HG03565 (cell line): ENCODE results near the gene FAM167B.
"Not testable (repeated sequence)": the region's sequence is repeated elsewhere in the genome, so short reads cannot be mapped to it uniquely, and the experiment has no call there.

Source experiments
- ATAC-seq: cut with Tn5 transposase; IDR thresholded peaks from one replicate; pipeline ENCODE4 v1.9.1; 2021; ENCODE audit warnings: mild to moderate bottlenecking, moderate library complexity; ENCODE audit not compliant: unreplicated experiment

Gene FAM167B

DNA sequence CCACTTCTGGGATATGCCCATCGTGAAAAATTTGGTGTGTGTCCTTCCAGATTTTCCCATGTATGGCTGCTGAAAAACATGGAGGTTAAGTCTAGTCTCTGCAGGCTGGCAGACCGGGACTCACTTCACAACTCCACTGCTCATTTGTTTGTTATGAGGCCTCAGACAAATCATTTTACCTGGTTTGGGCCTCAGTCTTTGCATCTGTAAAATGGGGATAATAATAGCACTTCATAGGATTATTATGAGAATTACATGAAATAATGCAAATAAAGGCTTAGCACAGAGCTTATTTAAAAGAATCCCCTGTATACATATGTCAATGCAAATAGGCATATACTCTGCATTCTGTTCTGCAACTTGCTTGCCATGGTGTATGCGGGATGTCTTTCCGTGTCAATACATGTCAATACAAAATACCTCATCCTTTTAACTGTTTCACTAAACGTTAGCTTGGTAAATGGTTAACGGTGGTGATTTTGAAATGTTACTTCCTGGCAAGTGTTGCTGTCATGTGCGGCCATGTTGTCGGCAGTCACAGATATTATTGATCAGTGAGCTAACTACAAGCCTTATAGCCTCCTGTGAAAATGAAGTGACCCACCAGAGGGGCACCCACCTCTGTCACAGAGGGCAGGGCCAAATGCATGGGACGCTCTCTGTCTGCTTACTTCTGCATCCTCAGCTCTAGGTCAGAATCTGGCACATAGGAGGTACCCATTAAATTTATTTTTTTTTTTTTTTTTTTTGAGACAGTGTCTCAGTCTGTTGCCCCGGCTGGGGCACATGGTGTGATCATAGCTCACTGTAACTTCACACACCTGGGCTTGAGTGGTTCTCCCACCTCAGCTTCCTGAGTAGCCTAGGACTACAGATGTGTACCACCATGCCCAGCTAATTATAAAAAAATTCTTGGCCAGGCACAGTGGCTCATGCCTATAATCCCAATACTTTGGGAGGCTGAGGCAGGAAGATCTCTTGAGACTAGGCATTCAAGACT is 8.3 kb downstream of the FAM167B start:
- ATAC-seq = no peak

DNA sequence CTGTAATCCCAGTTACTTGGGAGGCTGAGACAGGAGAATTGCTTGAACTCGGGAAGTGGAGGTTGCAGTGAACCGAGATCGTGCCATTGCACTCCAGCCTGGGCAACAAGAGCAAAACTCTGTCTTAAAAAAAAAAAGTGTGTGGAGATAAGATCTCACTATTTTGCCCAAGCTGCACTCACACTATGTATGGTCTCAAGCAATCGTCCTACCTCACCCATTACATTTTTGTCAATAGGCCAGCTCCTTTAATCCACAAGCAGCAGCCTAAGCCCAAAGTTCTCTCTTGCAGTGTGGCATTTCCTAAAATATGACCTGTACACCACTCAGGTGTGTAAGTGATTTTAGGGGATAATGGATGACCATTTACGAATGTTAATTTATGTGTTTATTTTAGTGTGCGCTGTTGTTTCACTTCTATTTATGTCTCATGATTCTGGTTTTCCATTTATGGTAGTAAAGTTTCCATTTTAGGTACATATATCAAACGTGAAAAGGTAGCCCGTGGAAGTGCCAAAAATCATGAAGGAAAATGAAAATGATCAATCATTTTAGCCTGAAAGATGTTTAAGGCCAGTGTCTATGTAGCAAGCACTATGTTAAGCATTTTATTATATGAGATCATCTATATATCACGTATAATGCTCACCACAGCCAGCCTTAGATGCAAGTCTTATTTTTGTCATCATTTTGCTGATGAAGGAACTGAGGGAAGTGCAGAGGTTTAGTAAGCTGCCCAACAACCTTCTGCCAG is 9.6 kb downstream of the FAM167B start:
- no peak for ATAC-seq

DNA sequence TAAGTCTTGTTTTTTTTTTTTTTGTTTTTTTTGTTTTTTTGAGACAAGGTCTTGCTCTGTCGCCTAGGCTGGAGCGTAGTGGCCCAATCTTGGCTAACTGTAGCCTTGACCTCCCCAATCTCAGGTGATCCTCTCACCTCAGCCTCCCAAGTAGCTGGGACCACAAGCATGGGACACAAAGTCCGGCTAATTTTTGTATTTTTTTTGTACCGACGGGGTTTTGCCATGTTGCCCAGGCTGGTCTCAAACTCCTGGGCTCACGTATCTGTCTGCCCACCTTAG is 10.1 kb downstream of the FAM167B start:
- no peak for ATAC-seq

DNA sequence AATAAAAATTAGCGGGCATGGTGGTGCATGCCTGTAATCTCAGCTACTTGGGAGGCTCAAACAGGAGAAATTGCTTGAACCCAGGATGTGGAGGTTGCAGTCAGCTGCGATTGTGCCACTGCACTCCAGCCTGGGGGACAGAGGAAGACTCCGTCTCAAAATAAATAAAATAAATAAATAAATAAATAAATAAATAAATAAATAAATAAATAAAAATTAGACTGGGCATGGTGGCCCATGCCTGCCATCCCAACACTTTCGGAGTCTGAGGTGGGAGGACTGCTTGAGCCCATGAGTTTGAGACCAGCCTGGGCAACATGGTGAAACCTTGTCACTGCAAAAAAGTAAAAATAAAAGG is 16.2 kb downstream of the FAM167B start:
- ATAC-seq = not testable (repeated sequence)

DNA sequence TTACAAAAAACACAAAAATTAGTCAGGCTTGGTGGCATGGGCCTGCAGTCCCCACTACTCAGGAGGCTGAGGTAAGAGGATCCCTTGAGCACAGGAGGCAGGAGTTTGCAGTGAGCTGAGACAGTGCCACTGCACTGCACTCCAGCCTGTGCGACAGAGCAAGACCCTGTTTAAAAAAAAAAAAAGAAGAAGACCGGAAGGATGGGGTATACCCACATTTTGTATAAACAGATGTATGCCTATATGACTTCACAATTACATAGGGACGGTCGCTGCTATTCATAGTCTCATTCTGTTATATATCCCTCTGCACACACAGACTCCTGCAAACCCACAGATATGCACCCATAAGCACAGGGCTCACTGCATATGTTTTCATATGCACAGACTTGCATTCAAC is 16.7 kb downstream of the FAM167B start:
- ATAC-seq = no peak

DNA sequence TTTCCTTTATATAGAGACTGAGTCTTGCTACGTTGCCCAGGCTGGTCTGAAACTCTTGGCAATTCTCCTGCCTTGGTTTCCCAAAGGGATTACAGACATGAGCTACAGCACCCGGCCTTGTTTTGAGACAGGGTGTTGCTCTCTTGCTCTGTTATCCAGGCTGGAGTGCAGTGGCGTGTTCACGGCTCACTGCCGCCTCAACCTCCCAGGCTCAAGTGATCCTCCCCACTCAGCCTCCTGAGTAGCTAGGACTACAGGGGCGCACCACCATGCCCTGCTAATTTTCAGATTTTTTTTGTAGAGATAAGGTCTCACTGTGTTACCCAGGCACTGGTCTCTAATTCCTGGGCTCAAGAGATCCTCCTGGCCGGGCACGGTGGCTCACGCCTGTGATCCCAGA is 18.8 kb downstream of the FAM167B start:
- no peak for ATAC-seq

DNA sequence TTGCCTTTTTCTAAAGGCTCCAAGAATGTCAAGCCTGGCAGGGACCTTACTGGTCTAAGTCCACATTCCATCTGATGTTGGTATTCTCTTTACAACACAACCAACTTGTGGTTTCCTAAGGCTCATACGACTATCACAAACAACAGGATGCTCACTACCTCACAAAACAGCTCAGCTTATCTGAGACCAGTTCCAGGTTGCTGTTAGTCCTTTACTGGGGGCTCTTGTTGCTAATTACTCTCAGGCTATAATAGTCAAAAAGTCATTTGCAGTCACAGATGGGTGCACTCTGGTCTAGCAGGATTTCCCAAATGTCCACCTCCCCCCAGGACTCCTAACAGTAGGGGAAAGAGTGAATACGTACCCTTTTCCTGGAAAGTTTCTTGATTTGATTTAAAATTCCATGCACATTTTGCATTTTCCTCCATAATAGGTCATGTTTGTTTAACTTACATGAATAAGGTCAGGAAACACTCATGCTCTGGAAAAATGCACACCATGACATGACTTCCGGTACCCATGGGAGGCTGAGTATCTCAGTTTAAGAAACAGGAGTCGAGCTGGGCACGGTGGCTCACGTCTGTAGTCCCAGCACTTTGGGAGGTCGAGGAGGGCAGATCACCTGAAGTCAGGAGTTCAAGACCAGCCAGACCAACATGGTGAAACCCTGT is 20.0 kb downstream of the FAM167B start:
- no peak for ATAC-seq

DNA sequence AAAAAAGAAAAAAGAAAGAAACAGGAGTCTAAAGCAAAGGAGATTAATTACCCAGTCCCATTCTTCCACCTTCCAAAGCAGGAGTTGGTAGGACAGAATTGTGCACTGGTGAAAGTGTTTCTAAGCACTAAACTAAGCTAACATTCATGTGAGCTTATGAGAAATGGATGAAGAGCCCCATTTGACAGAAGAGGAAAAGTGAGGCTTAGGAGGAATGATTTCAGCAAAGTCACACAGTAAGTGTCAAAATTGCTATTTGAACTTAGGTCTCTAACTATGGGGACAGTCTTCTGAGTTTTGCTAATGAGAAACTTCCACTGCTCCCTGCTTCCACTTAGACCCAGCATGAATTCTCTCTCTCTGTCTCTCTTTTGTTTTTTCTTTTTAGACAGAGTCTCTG is 22.7 kb downstream of the FAM167B start:
- ATAC-seq = no peak

DNA sequence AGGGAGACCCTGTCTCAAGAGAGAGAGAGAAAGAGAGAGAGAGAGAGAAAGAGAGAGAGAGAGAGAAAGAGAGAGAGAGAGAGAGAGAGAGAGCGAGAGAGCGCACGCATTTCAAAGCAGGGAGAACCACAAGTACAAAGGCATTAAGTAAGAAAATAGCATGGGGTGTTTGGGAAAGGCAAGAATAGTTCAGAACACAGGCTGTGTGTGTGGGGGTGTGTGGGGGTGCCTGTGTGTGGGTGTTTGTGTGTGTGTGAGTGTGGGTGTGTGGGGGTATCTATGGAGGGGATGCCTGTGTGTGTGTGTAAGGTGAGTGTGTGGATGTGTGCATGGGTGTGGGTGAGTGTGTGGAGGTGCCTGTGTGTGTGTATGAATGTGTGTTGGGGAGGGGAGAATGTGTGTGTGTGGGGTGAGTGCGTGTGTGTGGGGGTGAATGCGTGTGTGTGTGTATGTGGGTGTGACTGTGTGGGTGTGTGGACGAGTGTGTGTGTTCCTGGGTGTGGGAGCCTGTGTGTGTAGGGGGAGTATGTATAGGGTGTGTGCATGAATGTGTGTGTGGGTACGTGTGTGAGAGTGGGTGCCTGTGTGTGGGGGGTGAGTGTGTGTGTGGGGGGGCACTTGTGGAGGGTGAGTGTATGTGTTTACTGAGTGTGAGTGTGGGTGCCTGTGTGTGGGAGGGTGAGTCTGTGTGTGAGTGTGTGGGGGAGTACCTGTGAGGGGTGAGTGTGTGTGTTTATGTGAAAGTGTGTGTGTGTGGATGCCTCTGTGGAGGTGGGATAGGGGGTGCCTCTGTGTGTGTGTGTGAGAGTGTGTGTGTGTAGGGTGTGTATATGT is 25.8 kb downstream of the FAM167B start:
- no peak for ATAC-seq

DNA sequence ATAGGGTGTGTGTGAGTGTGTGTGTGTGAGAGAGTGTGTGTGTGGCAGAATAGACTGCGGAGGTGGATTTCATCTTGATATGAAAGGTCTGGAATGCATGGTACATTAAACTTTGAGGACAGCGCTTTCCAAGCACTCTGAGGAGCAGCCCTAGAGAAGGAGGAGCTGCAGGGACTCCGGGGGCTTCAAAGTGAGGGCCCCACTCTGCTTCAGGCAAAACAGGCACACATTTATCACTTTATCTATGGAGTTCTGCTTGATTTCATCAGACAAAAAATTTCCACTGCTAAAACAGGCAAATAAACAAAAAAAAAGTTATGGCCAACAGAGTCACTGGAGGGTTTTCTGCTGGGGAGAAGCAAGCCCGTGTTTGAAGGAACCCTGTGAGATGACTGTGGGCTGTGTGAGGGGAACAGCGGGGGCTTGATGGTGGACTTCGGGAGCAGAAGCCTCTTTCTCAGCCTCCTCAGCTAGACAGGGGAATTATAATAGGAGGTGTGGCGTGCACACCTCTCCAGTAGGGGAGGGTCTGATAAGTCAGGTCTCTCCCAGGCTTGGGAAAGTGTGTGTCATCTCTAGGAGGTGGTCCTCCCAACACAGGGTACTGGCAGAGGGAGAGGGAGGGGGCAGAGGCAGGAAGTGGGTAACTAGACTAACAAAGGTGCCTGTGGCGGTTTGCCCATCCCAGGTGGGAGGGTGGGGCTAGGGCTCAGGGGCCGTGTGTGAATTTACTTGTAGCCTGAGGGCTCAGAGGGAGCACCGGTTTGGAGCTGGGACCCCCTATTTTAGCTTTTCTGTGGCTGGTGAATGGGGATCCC is 26.6 kb downstream of the FAM167B start:
- no peak for ATAC-seq

DNA sequence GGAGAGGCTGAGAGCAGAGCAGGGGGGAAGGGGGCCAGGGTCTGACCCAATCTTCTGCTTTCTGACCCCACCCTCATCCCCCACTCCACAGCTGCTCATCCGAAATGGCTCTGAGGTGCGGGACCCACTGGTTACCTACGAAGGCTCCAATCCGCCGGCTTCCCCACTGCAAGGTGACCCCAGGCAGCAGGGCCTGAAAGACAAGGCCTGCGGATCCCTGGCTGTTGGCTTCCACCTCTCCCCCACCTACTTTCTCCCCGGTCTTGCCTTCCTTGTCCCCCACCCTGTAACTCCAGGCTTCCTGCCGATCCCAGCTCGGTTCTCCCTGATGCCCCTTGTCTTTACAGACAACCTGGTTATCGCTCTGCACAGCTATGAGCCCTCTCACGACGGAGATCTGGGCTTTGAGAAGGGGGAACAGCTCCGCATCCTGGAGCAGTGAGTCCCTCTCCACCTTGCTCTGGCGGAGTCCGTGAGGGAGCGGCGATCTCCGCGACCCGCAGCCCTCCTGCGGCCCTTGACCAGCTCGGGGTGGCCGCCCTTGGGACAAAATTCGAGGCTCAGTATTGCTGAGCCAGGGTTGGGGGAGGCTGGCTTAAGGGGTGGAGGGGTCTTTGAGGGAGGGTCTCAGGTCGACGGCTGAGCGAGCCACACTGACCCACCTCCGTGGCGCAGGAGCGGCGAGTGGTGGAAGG is 27.8 kb downstream of the FAM167B start:
- no peak for ATAC-seq

DNA sequence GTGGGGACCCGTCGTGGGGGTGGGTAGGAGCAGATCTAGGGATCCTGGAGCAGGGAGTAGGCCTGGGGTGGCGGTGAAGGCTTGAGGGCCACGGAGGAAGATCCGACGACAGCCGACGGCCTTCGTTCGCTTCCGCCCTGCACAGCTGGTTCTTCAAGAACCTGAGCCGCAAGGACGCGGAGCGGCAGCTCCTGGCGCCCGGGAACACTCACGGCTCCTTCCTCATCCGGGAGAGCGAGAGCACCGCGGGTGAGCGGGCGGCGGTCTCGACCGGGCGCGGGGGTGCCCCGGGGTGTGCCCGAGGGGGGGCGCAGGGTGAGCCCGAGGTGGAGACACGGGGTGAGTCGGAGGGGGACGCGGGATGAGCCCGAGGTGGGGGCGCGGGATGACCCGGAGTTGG is 28.4 kb downstream of the FAM167B start:
- ATAC-seq = no peak

DNA sequence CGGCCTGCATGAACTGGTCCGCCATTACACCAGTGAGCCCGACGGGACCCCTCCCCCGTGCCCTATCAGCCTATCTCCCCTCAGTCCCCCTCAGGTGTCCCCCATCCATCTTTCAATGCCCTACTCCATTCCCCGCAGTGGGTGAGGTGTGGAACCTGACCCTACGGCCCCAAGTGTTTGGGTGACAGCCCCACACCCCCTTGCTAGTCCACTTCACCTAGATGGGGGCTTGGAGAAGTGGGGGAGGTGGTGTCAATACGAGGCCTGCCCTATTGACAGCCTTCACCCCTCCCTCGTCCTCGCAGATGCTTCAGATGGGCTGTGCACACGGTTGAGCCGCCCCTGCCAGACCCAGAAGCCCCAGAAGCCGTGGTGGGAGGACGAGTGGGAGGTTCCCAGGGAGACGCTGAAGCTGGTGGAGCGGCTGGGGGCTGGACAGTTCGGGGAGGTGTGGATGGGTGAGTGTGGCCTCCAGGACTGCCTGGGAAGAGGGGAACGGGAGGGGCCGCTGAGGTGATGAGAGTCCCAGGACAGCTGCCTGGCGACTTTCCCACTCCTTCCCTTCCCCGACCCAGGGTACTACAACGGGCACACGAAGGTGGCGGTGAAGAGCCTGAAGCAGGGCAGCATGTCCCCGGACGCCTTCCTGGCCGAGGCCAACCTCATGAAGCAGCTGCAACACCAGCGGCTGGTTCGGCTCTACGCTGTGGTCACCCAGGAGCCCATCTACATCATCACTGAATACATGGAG is 29.2 kb downstream of the FAM167B start:
- ATAC-seq = no peak

DNA sequence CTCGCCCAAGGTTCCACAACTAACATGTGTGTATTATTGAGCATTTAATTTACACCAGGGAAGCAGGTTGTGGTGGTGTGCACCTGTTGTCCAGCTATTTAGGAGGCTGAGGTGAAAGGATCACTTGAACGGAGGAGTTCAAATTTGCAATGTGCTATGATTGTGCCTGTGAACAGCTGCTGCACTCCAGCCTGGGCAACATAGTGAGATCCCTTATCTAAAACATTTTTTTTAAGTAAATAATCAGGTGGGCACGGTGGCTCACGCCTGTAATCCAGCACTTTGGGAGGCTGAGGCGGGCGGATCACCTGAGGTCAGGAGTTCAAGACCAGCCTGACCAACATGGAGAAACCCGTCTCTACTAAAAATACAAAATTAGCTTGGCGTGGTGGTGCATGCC is 37.8 kb downstream of the FAM167B start:
- ATAC-seq = not testable (repeated sequence)

DNA sequence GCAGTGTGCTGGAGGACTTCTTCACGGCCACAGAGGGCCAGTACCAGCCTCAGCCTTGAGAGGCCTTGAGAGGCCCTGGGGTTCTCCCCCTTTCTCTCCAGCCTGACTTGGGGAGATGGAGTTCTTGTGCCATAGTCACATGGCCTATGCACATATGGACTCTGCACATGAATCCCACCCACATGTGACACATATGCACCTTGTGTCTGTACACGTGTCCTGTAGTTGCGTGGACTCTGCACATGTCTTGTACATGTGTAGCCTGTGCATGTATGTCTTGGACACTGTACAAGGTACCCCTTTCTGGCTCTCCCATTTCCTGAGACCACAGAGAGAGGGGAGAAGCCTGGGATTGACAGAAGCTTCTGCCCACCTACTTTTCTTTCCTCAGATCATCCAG is 38.6 kb downstream of the FAM167B start:
- no peak for ATAC-seq

DNA sequence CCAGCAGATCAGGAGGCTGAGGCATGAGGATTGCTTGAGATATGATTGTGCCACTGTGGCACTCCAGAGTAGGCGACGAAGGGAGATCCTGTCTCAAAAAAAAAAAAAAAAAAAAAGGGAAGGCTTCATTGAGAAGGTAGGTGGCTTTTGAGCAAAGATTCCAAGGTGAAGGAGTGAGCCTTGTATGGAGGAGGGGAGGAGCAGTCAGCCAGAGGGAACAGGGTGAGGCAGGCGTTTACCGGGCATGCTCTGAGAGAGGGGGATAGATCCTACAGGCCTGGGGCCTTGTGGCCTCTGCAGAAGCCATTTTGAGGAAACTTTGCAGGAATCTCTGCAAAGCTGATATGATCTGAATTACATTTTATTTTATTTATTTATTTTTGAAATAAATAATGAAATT is 39.7 kb downstream of the FAM167B start:
- no peak for ATAC-seq

DNA sequence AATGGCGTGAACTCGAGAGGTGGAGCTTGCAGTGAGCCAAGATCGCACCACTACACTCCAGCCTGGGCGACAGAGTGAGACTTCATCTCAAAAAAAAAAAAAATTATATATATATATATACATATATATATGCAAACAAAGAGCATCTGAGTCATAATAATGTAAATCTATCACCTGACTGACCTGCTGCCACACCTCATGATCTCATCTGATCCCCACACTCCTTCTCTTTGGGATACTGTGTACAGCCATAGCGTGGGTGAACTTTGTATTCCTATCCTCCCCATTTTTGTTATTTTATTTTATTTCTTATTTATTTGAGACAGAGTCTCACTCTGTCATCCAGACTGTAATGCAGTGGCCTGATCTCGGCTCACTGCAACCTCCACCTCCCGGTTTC is 42.2 kb downstream of the FAM167B start:
- ATAC-seq = no peak

DNA sequence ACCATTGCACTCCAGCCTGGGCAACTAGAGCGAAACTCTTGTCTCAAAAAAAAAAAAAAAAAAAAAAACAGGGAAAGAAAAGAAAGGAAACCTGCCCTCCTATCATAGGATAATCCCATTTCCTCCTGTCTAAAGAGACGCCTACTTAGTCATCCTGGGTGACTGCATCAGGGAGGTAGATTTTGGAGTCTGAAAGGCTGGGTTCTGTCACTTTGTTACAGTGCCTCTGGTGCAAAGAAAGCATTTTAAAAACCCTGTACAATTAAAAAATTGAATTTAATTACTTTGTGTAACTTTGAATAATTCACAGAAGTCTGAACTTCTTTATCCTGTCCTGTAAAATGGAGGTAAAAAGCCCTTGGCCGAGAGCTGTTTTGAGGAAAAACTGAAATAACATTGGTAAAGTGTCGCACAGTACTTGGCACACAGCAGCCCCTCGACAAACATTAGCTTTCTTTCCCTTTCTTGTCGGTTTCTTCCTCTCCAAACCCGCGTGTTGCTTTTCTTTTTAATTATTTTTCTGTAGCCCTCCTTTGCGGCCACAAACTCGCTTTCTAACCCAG is 44.2 kb downstream of the FAM167B start:
- ATAC-seq = no peak
